ENCODE results near the gene FHIP1A. TPM values are rescaled to one million over a fixed set of nuclear protein-coding genes. Genes with fewer than 3 reads are reported as not detected.
"Not testable (repeated sequence)": the region's sequence is repeated elsewhere in the genome, so short reads cannot be mapped to it uniquely, and the experiment has no call there.

The FHIP1A gene
- total RNA-seq (10 to 100 TPM; 12.9 to 20.2 (median 14.9) TPM), polyA plus RNA-seq (2.4 TPM)
- long read RNA-seq, donor 1, partial matches to known transcripts: 2 of 2 reads
- long read RNA-seq, donor 1, other reads (novel, unspliced or antisense): 0 of 2 reads
- long read RNA-seq, donor 2, full-length matches to known transcripts: 1 of 2 reads
- long read RNA-seq, donor 2, partial matches to known transcripts: 1 of 2 reads
- long read RNA-seq, donor 2, other reads (novel, unspliced or antisense): 0 of 2 reads
- long read RNA-seq, donor 3, partial matches to known transcripts: 0 of 1 reads
- long read RNA-seq, donor 3, other reads (novel, unspliced or antisense): 1 of 1 reads
- long read RNA-seq, donor 4, full-length matches to known transcripts: 1 of 2 reads
- long read RNA-seq, donor 4, partial matches to known transcripts: 1 of 2 reads
- long read RNA-seq, donor 4, other reads (novel, unspliced or antisense): 0 of 2 reads

- H3K4me1 ChIP-seq (ENCODE audit: control insufficient read depth, insufficient read depth, low read length): no peaks in the 10 kb centered on the region
- no peaks in the 10 kb centered on the region for H3K9me3 ChIP-seq (ENCODE audit: control insufficient read depth, low read length)
- 5% methylated on average over 81 of the region's 84 CpGs for whole genome bisulfite sequencing
- ATAC-seq (peak; percentile 78 to 87), DNase-seq (peak; percentile 59 to 84 (median 84))
- H3K27me3 ChIP-seq (ENCODE audit: control insufficient read depth, insufficient read depth): no peaks in the 10 kb centered on the region
- peak within 1 kb of the TSS; percentile 5 for H3K27ac ChIP-seq (ENCODE audit: low read length)
- intact Hi-C loops (cut with DNase I): no loop called here
- H3K4me3 ChIP-seq (ENCODE audit: low read length): peak within 1 kb of the TSS; percentile 55
These were observed at the start of gene FHIP1A for GRCh38 chr4:151408630-151409469. TSS of gene FHIP1A (plus strand) at chr4:151409176. CDS start at chr4:151566260, 157,084 bp downstream.

- intact Hi-C loops (cut with DNase I): loop anchor here in 1 of 4 donors (10.0 kb wide), 1 partner anchor 85 kb away; the partner anchor contains the start of gene PRSS48
- H3K4me3 ChIP-seq (ENCODE audit: low read length): no peak overlapping the region
- ATAC-seq (no peak), DNase-seq (no peak)
- no peak overlapping the region for H3K27ac ChIP-seq (ENCODE audit: low read length)
- 69% methylated on average over 4 of the region's 4 CpGs for WGBS
- H3K9me3 ChIP-seq (ENCODE audit: control insufficient read depth, low read length): no peaks in the 10 kb centered on the region
- no peaks in the 10 kb centered on the region for H3K27me3 ChIP-seq (ENCODE audit: control insufficient read depth, insufficient read depth)
- no peaks in the 10 kb centered on the region for H3K4me1 ChIP-seq (ENCODE audit: control insufficient read depth, insufficient read depth, low read length)
These were observed 49.4 kb upstream of the FHIP1A start for GRCh38 chr4:151359576-151359975.

GRCh38 chr4:151361126-151361525 lies 47.9 kb upstream of the FHIP1A start:
- DNase-seq (no peak), ATAC-seq (no peak)
- H3K4me3 ChIP-seq (ENCODE audit: low read length): no peak overlapping the region
- H3K9me3 ChIP-seq (ENCODE audit: control insufficient read depth, low read length): no peaks in the 10 kb centered on the region
- 94% methylated on average over 2 of the region's 2 CpGs for WGBS
- no peaks in the 10 kb centered on the region for H3K27me3 ChIP-seq (ENCODE audit: control insufficient read depth, insufficient read depth)
- intact Hi-C loops (cut with DNase I): loop anchor here in 3 of 4 donors (5.0 to 10.0 kb wide), 4 partner anchors 84 to 246 kb away; partner anchors contain the start of gene PRSS48 (in 1 of the 3)
- H3K27ac ChIP-seq (ENCODE audit: low read length): no peak overlapping the region
- H3K4me1 ChIP-seq (ENCODE audit: control insufficient read depth, insufficient read depth, low read length): no peaks in the 10 kb centered on the region

GRCh38 chr4:151361966-151362365 lies 47.0 kb upstream of the FHIP1A start:
- no peak overlapping the region for H3K27ac ChIP-seq (ENCODE audit: low read length)
- 87% methylated on average over 13 of the region's 13 CpGs for WGBS
- no peaks in the 10 kb centered on the region for H3K27me3 ChIP-seq (ENCODE audit: control insufficient read depth, insufficient read depth)
- H3K4me3 ChIP-seq (ENCODE audit: low read length): no peak overlapping the region
- intact Hi-C loops (cut with DNase I): loop anchor here in 3 of 4 donors (2.0 to 10.0 kb wide), 5 partner anchors 85 to 247 kb away; partner anchors contain the start of gene PRSS48 (in 2 of the 3)
- ATAC-seq: no peak
- no peaks in the 10 kb centered on the region for H3K4me1 ChIP-seq (ENCODE audit: control insufficient read depth, insufficient read depth, low read length)
- no peaks in the 10 kb centered on the region for H3K9me3 ChIP-seq (ENCODE audit: control insufficient read depth, low read length)
- no peak for DNase-seq

GRCh38 chr4:151362404-151363164 lies 46.4 kb upstream of the FHIP1A start:
- intact Hi-C loops (cut with DNase I): loop anchor here in 3 of 4 donors (2.0 to 10.0 kb wide), 5 partner anchors 85 to 248 kb away; partner anchors contain the start of gene PRSS48 (in 2 of the 3)
- ATAC-seq: peak; percentile 92 to 97
- H3K27ac ChIP-seq (ENCODE audit: low read length): no peak overlapping the region

GRCh38 chr4:151376540-151376939 lies 32.4 kb upstream of the FHIP1A start:
- Histone ChIP-seq H3K27ac (ENCODE audit: low read length) (no peak overlapping the region), H3K4me3 (ENCODE audit: low read length) (no peak overlapping the region), H3K4me1 (ENCODE audit: control insufficient read depth, insufficient read depth, low read length) (no peaks in the 10 kb centered on the region), H3K9me3 (ENCODE audit: control insufficient read depth, low read length) (no peaks in the 10 kb centered on the region), H3K27me3 (ENCODE audit: control insufficient read depth, insufficient read depth) (no peaks in the 10 kb centered on the region)
- intact Hi-C loops (cut with DNase I): no loop called here
- DNase-seq: no peak
- no peak for ATAC-seq
- 70% methylated on average over 1 of the region's 1 CpG for WGBS

More at GRCh38 chr4:151362404-151363164, 46.4 kb upstream of the FHIP1A start:
- WGBS: 48% methylated on average over 14 of the region's 14 CpGs
- no peaks in the 10 kb centered on the region for H3K9me3 ChIP-seq (ENCODE audit: control insufficient read depth, low read length)
- H3K4me1 ChIP-seq (ENCODE audit: control insufficient read depth, insufficient read depth, low read length): no peaks in the 10 kb centered on the region
- no peak overlapping the region for H3K4me3 ChIP-seq (ENCODE audit: low read length)
- H3K27me3 ChIP-seq (ENCODE audit: control insufficient read depth, insufficient read depth): no peaks in the 10 kb centered on the region
- DNase-seq: peak; percentile 82 to 90 (median 90)

GRCh38 chr4:151389311-151389710 lies 19.7 kb upstream of the FHIP1A start:
- ATAC-seq (no peak), DNase-seq (no peak)
- intact Hi-C loops (cut with DNase I): no loop called here
- Histone ChIP-seq H3K27me3 (ENCODE audit: control insufficient read depth, insufficient read depth) (no peaks in the 10 kb centered on the region), H3K9me3 (ENCODE audit: control insufficient read depth, low read length) (no peaks in the 10 kb centered on the region), H3K4me1 (ENCODE audit: control insufficient read depth, insufficient read depth, low read length) (no peaks in the 10 kb centered on the region), H3K27ac (ENCODE audit: low read length) (no peak overlapping the region), H3K4me3 (ENCODE audit: low read length) (no peak overlapping the region)
- WGBS: 78% methylated on average over 2 of the region's 2 CpGs

- H3K27me3 ChIP-seq (ENCODE audit: control insufficient read depth, insufficient read depth); H3K4me3 ChIP-seq (ENCODE audit: low read length); H3K4me1 ChIP-seq (ENCODE audit: control insufficient read depth, insufficient read depth, low read length); H3K9me3 ChIP-seq (ENCODE audit: control insufficient read depth, low read length); ATAC-seq; DNase-seq; intact Hi-C loops (cut with DNase I); H3K27ac ChIP-seq (ENCODE audit: low read length): not testable (repeated sequence)
- 93% methylated on average over 2 of the region's 2 CpGs for WGBS
These were observed 19.2 kb upstream of the FHIP1A start for GRCh38 chr4:151389799-151390198.

- Histone ChIP-seq H3K9me3 (ENCODE audit: control insufficient read depth, low read length) (no peaks in the 10 kb centered on the region), H3K27ac (ENCODE audit: low read length) (no peak overlapping the region), H3K4me3 (ENCODE audit: low read length) (no peak overlapping the region), H3K27me3 (ENCODE audit: control insufficient read depth, insufficient read depth) (no peaks in the 10 kb centered on the region), H3K4me1 (ENCODE audit: control insufficient read depth, insufficient read depth, low read length) (no peaks in the 10 kb centered on the region)
- ATAC-seq (no peak), DNase-seq (no peak)
- intact Hi-C loops (cut with DNase I): no loop called here
These were observed 13.1 kb upstream of the FHIP1A start for GRCh38 chr4:151395873-151396272.

GRCh38 chr4:151400343-151400742 lies 8.6 kb upstream of the FHIP1A start:
- no peak for DNase-seq
- Histone ChIP-seq H3K9me3 (ENCODE audit: control insufficient read depth, low read length) (no peaks in the 10 kb centered on the region), H3K4me3 (ENCODE audit: low read length) (no peak overlapping the region), H3K4me1 (ENCODE audit: control insufficient read depth, insufficient read depth, low read length) (no peaks in the 10 kb centered on the region), H3K27ac (ENCODE audit: low read length) (no peak overlapping the region), H3K27me3 (ENCODE audit: control insufficient read depth, insufficient read depth) (no peaks in the 10 kb centered on the region)
- 97% methylated on average over 3 of the region's 3 CpGs for WGBS
- intact Hi-C loops (cut with DNase I): no loop called here
- ATAC-seq: no peak

Measured in right cardiac atrium (tissue), 5 donors.